ENCODE results near the gene SBF2.

Gene SBF2

GRCh38 chr11:10302359-10302743 lies 8.3 kb upstream of the SBF2 start:
- DNase-seq (ENCODE audit: low read depth, low spot score) = no peak

GRCh38 chr11:10301656-10302358 lies 7.8 kb upstream of the SBF2 start:
- DNase-seq (ENCODE audit: low read depth, low spot score) = peak; percentile 21

- peak; percentile 81 for DNase-seq (ENCODE audit: low read depth, low spot score)
These were observed 4.3 kb upstream of the SBF2 start for GRCh38 chr11:10298342-10298741.

GRCh38 chr11:10295064-10295901 lies 1.3 kb upstream of the SBF2 start:
- DNase-seq (ENCODE audit: low read depth, low spot score) = no peak

GRCh38 chr11:10294290-10294953 lies 403 bp upstream of the SBF2 start:
- peak; percentile 62 for DNase-seq (ENCODE audit: low read depth, low spot score)

GRCh38 chr11:10291801-10292638 lies 2.0 kb downstream of the SBF2 start:
- no peak for DNase-seq (ENCODE audit: low read depth, low spot score)

GRCh38 chr11:10289765-10290380 lies 4.1 kb downstream of the SBF2 start:
- DNase-seq (ENCODE audit: low read depth, low spot score) = no peak

GRCh38 chr11:10288881-10289764 lies 4.9 kb downstream of the SBF2 start:
- DNase-seq (ENCODE audit: low read depth, low spot score) = no peak

GRCh38 chr11:10287766-10288715 lies 6.0 kb downstream of the SBF2 start:
- no peak for DNase-seq (ENCODE audit: low read depth, low spot score)

- DNase-seq (ENCODE audit: low read depth, low spot score) = no peak
These were observed 6.9 kb downstream of the SBF2 start for GRCh38 chr11:10287140-10287539.

GRCh38 chr11:10285148-10285802 lies 8.7 kb downstream of the SBF2 start:
- no peak for DNase-seq (ENCODE audit: low read depth, low spot score)

- DNase-seq (ENCODE audit: low read depth, low spot score) = no peak
These were observed 10.0 kb downstream of the SBF2 start for GRCh38 chr11:10283991-10284390.

GRCh38 chr11:10282117-10282516 lies 11.9 kb downstream of the SBF2 start:
- no peak for DNase-seq (ENCODE audit: low read depth, low spot score)

- DNase-seq (ENCODE audit: low read depth, low spot score) = no peak
These were observed 18.3 kb downstream of the SBF2 start for GRCh38 chr11:10275714-10276113.

- DNase-seq (ENCODE audit: low read depth, low spot score) = no peak
These were observed 19.3 kb downstream of the SBF2 start for GRCh38 chr11:10274726-10275125.

GRCh38 chr11:10273738-10274137 lies 20.3 kb downstream of the SBF2 start:
- DNase-seq (ENCODE audit: low read depth, low spot score) = no peak

GRCh38 chr11:10272132-10272531 lies 21.9 kb downstream of the SBF2 start:
- DNase-seq (ENCODE audit: low read depth, low spot score) = no peak

GRCh38 chr11:10268746-10269488 lies 25.1 kb downstream of the SBF2 start:
- no peak for DNase-seq (ENCODE audit: low read depth, low spot score)
